NCI-H146 (cell line): ENCODE results near the gene PIK3R4.

Experiments
- DNase-seq: peaks from one replicate; lab custom pipeline; 2025; lab: John Stamatoyannopoulos, UW

PIK3R4 gene

GRCh38 chr3:130746246-130747039, at the start of gene PIK3R4:
Gene PIK3R4 (minus strand): TSS chr3:130746829. CDS start chr3:130745218, 1,611 bp downstream.
- DNase-seq = peak; percentile 100

GRCh38 chr3:130795396-130795795, 48.8 kb upstream of the PIK3R4 start:
- DNase-seq = no peak

GRCh38 chr3:130792246-130792645, 45.6 kb upstream of the PIK3R4 start:
- DNase-seq = no peak

- no peak for DNase-seq
Measured at GRCh38 chr3:130789782-130790322, 43.2 kb upstream of the PIK3R4 start.

- DNase-seq = peak; percentile 46
Measured at GRCh38 chr3:130787422-130788068, 40.9 kb upstream of the PIK3R4 start.

GRCh38 chr3:130786306-130786705, 39.7 kb upstream of the PIK3R4 start:
- DNase-seq = no peak

- DNase-seq = peak; percentile 69
Measured at GRCh38 chr3:130783629-130784028, 37.0 kb upstream of the PIK3R4 start.

- peak; percentile 34 for DNase-seq
Measured at GRCh38 chr3:130779486-130779885, 32.9 kb upstream of the PIK3R4 start.

GRCh38 chr3:130779031-130779430, 32.4 kb upstream of the PIK3R4 start:
- DNase-seq = peak; percentile 72

GRCh38 chr3:130773366-130773765, 26.7 kb upstream of the PIK3R4 start:
- no peak for DNase-seq

GRCh38 chr3:130772129-130772528, 25.5 kb upstream of the PIK3R4 start:
- DNase-seq = no peak

- no peak for DNase-seq
Measured at GRCh38 chr3:130770644-130771043, 24.0 kb upstream of the PIK3R4 start.

GRCh38 chr3:130761730-130762311, 15.2 kb upstream of the PIK3R4 start:
- DNase-seq = no peak

GRCh38 chr3:130760922-130761321, 14.3 kb upstream of the PIK3R4 start:
- DNase-seq = peak; percentile 22

GRCh38 chr3:130759692-130760338, 13.2 kb upstream of the PIK3R4 start:
- peak; percentile 71 for DNase-seq

GRCh38 chr3:130758624-130759369, 12.2 kb upstream of the PIK3R4 start:
- no peak for DNase-seq

- DNase-seq = no peak
Measured at GRCh38 chr3:130757611-130758150, 11.1 kb upstream of the PIK3R4 start.

GRCh38 chr3:130755666-130756065, 9.0 kb upstream of the PIK3R4 start:
- DNase-seq = no peak

GRCh38 chr3:130748981-130749380, 2.4 kb upstream of the PIK3R4 start:
- DNase-seq = no peak

- DNase-seq = no peak
Measured at GRCh38 chr3:130748467-130748861, 1.8 kb upstream of the PIK3R4 start.

GRCh38 chr3:130743354-130743753, 3.3 kb downstream of the PIK3R4 start:
- DNase-seq = no peak
